ENCODE data around the gene TYW1B. TPM values are rescaled to one million over a fixed set of nuclear protein-coding genes. Genes with fewer than 3 reads are reported as not detected.
A peak's percentile ranks its signal among the peaks of the same experiment; 100 is the strongest.
"Not testable (repeated sequence)": the region's sequence is repeated elsewhere in the genome, so short reads cannot be mapped to it uniquely, and the experiment has no call there.

Gene TYW1B
- total RNA-seq, 6 donors from 2014 or later: 2.4 to 22.0 (median 4.5) TPM

- WGBS, 2 donors: 88 to 91% methylated on average over 9 of the region's 9 CpGs
- not testable (repeated sequence) for H3K4me1 ChIP-seq; H3K4me3 ChIP-seq; H3K9me3 ChIP-seq; DNase-seq; H3K27ac ChIP-seq; ATAC-seq (ENCODE audit: low FRiP score in 2 of 2); H3K27me3 ChIP-seq
- peaks cover 0 to 15% (median 3%) of the 10 kb centered on the region in 4 donors for H3K36me3 ChIP-seq
Observed at GRCh38 chr7:72816370-72817157, 11.4 kb downstream of the TYW1B start.

- not testable (repeated sequence) for H3K4me1 ChIP-seq; H3K9me3 ChIP-seq; H3K4me3 ChIP-seq; ATAC-seq (ENCODE audit: low FRiP score in 2 of 2); H3K27ac ChIP-seq; H3K27me3 ChIP-seq
- 73 to 85% methylated on average over 7 of the region's 7 CpGs for WGBS, 2 donors
- peak in 1 of 2 donors; percentile 23 for DNase-seq
- H3K36me3 ChIP-seq: peaks cover 0 to 48% (median 15%) of the 10 kb centered on the region in 4 donors
Observed at GRCh38 chr7:72810437-72810836, 17.6 kb downstream of the TYW1B start.

GRCh38 chr7:72808511-72808910 lies 19.5 kb downstream of the TYW1B start:
- WGBS, 2 donors: 96% methylated on average over 13 of the region's 13 CpGs
- DNase-seq; H3K4me3 ChIP-seq; H3K27me3 ChIP-seq; H3K4me1 ChIP-seq; ATAC-seq (ENCODE audit: low FRiP score in 2 of 2); H3K9me3 ChIP-seq; H3K27ac ChIP-seq: not testable (repeated sequence)
- peaks cover 0 to 56% (median 17%) of the 10 kb centered on the region in 4 donors for H3K36me3 ChIP-seq

- 61 to 70% methylated on average over 6 of the region's 6 CpGs for WGBS, 2 donors
- H3K27ac ChIP-seq; DNase-seq; H3K4me1 ChIP-seq; H3K4me3 ChIP-seq; H3K27me3 ChIP-seq; H3K9me3 ChIP-seq; ATAC-seq (ENCODE audit: low FRiP score in 2 of 2): not testable (repeated sequence)
- peaks cover 0 to 56% (median 16%) of the 10 kb centered on the region in 4 donors for H3K36me3 ChIP-seq
Observed at GRCh38 chr7:72806851-72807250, 21.1 kb downstream of the TYW1B start.

- Histone ChIP-seq H3K36me3 (peaks cover 0 to 56% (median 16%) of the 10 kb centered on the region in 4 donors), H3K4me3 (no peak overlapping the region), H3K4me1 (no peaks in the 10 kb centered on the region), H3K27ac (peak overlapping the region in 1 of 4 donors; percentile 45), H3K27me3 (no peaks in the 10 kb centered on the region), H3K9me3 (no peaks in the 10 kb centered on the region)
- ATAC-seq (ENCODE audit: low FRiP score in 2 of 2) (no peak), DNase-seq (peak in 1 of 2 donors; percentile 21)
- no peak for TF ChIP-seq CTCF (IDR thresholded peaks at IDR 0.05)
- no peak for TF ChIP-seq POLR2A (IDR thresholded peaks at IDR 0.05)
- no peak for TF ChIP-seq POLR2AphosphoS5 (IDR thresholded peaks at IDR 0.05)
- no peak for TF ChIP-seq EP300 (IDR thresholded peaks at IDR 0.05)
- WGBS, 2 donors: 77 to 84% methylated on average over 14 to 15 of the region's 15 CpGs
Observed at GRCh38 chr7:72805526-72806494, 22.2 kb downstream of the TYW1B start.

- not testable (repeated sequence) for DNase-seq; H3K27ac ChIP-seq; ATAC-seq (ENCODE audit: low FRiP score in 2 of 2); H3K4me1 ChIP-seq; H3K27me3 ChIP-seq; H3K9me3 ChIP-seq; H3K4me3 ChIP-seq
- H3K36me3 ChIP-seq: peaks cover 0 to 49% (median 16%) of the 10 kb centered on the region in 4 donors
- WGBS, 2 donors: 74 to 88% methylated on average over 7 to 8 of the region's 8 CpGs
Observed at GRCh38 chr7:72803778-72804177, 24.2 kb downstream of the TYW1B start.

GRCh38 chr7:72801564-72801963 lies 26.4 kb downstream of the TYW1B start:
- ATAC-seq (ENCODE audit: low FRiP score in 2 of 2); DNase-seq; H3K27me3 ChIP-seq; H3K4me3 ChIP-seq; H3K4me1 ChIP-seq; H3K27ac ChIP-seq; H3K9me3 ChIP-seq: not testable (repeated sequence)
- WGBS, 2 donors: 0% methylated on average over 1 of the region's 1 CpG
- peaks cover 0 to 48% (median 10%) of the 10 kb centered on the region in 4 donors for H3K36me3 ChIP-seq

- not testable (repeated sequence) for H3K9me3 ChIP-seq; DNase-seq; H3K4me1 ChIP-seq; ATAC-seq (ENCODE audit: low FRiP score in 2 of 2); H3K27me3 ChIP-seq; H3K4me3 ChIP-seq; H3K27ac ChIP-seq
- H3K36me3 ChIP-seq: peaks cover 0 to 27% (median 0%) of the 10 kb centered on the region in 4 donors
- WGBS, 2 donors: 87 to 98% methylated on average over 2 of the region's 2 CpGs
Observed at GRCh38 chr7:72795401-72795800, 32.6 kb downstream of the TYW1B start.
